Tibial nerve (tissue), 4 donors: ENCODE data around the gene PKNOX2. TPM values are rescaled to one million over a fixed set of nuclear protein-coding genes. Genes with fewer than 3 reads are reported as not detected.

Source experiments
- DNase-seq, 2 donors: peaks; one replicate each; pipeline ENCODE4 v3.0.0-alpha.2; 2019; ENCODE audit warnings: low spot score in 2 of 2
- H3K27ac ChIP-seq, 4 donors: fragments of 200-600 bp; sonication (generic) in 3 of 4; one replicate each; pipeline ENCODE4 v1.5.1; 2017 to 2019; ENCODE audit warnings: mild to moderate bottlenecking in 1 of 4
- H3K27me3 ChIP-seq, 2 donors: fragments of 200-600 bp; sonication (generic) in 1 of 2; one replicate each; pipeline versions ENCODE4 v1.5.1 to v1.6.0; 2017 to 2019
- H3K36me3 ChIP-seq, 3 donors: fragments of 200-600 bp; sonication (generic); one replicate each; pipeline ENCODE4 v1.5.1; 2018 to 2019
- H3K4me1 ChIP-seq, 4 donors: fragments of 200-600 bp; sonication (generic) in 3 of 4; one replicate each; pipeline ENCODE4 v1.5.1; 2017 to 2019
- H3K4me3 ChIP-seq, 4 donors: fragments of 200-600 bp; sonication (generic) in 3 of 4; one replicate each; pipeline ENCODE4 v1.5.1; 2017 to 2019; ENCODE audit warnings: mild to moderate bottlenecking in 1 of 4, moderate library complexity in 1 of 4
- H3K9me3 ChIP-seq, 4 donors: fragments of 200-600 bp; sonication (generic) in 3 of 4; one replicate each; pipeline ENCODE4 v1.5.1; 2017 to 2019
- CTCF ChIP-seq, 5 experiments: fragments of 200-600 bp in 3 of 5; fragments of 450-650 bp in 2 of 5; sonication (generic) in 3 of 5; IDR thresholded peaks; one replicate each; pipeline ENCODE4 v1.5.1; 2016 to 2019; ENCODE audit warnings: antibody characterized with exemption in 5 of 5, mild to moderate bottlenecking in 3 of 5, moderate library complexity in 2 of 5
- EP300 ChIP-seq, 2 donors: sonication (generic); formaldehyde crosslinking; IDR thresholded peaks; one replicate each; pipeline ENCODE4 v1.6.1; 2017; ENCODE audit warnings: antibody characterized with exemption in 2 of 2, mild to moderate bottlenecking in 1 of 2
- POLR2A ChIP-seq, 2 donors: fragments of 450-650 bp; IDR thresholded peaks; one replicate each; pipeline ENCODE4 v1.6.1; 2017; ENCODE audit warnings: antibody characterized with exemption in 2 of 2, mild to moderate bottlenecking in 2 of 2, moderate library complexity in 2 of 2
- WGBS, 2 donors: methylation state at CpG; one replicate each; pipeline ENCODE4 v1.1.5; 2018; 5-methylcytosine and 5-hydroxymethylcytosine counted together
- total RNA-seq, 4 donors: library from RNA; depleted of rRNA; stranded (reverse); fragments of >200 nt; gene quantifications; one replicate each; pipeline ENCODE4 v1.1.0, GENCODE V29; 2016

PKNOX2 gene
- total RNA-seq, 4 donors from 2014 or later, result 5.7 to 7.2 (median 6.4) TPM

GRCh38 chr11:125372088-125372487, 207.5 kb downstream of the PKNOX2 start:
- Histone ChIP-seq H3K4me3 (no peak overlapping the region), H3K4me1 (peaks cover 0 to 10% (median 0%) of the 10 kb centered on the region in 4 donors), H3K9me3 (no peaks in the 10 kb centered on the region), H3K27ac (no peak overlapping the region), H3K27me3 (no peaks in the 10 kb centered on the region), H3K36me3 (peaks cover 0 to 32% (median 0%) of the 10 kb centered on the region in 3 donors)
- no peak for DNase-seq
- TF ChIP-seq EP300 (IDR thresholded peaks at IDR 0.05), result no peak
- TF ChIP-seq CTCF (IDR thresholded peaks at IDR 0.05), result no peak
- no peak for TF ChIP-seq POLR2A (IDR thresholded peaks at IDR 0.05)
- 86 to 88% methylated on average over 14 of the region's 14 CpGs for WGBS, 2 donors

DNA sequence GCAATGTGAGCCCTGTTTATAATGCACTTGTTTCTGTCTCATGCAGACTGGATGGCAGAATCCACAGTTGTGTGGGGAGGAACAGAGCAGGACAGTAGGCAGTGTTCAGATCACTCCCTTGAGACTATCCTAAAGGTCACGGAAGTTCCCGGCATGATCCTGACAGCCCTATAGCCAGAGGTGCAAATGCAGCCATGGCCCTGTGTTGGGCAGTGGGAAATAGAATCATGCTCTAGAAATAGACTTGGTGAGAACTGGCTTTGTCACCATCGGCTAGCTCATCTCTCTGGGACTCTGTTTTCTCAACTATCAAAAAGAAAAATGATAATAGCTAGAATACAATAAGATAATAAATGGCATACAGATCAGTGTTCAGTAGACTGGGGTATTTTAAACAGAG, 208.4 kb downstream of the PKNOX2 start:
- Histone ChIP-seq H3K4me3 (no peak overlapping the region), H3K27me3 (no peaks in the 10 kb centered on the region), H3K9me3 (no peaks in the 10 kb centered on the region), H3K4me1 (peaks cover 0 to 10% (median 0%) of the 10 kb centered on the region in 4 donors), H3K36me3 (peaks cover 0 to 27% (median 0%) of the 10 kb centered on the region in 3 donors), H3K27ac (no peak overlapping the region)
- 70 to 72% methylated on average over 3 of the region's 3 CpGs for WGBS, 2 donors
- no peak for DNase-seq
- TF ChIP-seq POLR2A (IDR thresholded peaks at IDR 0.05), result no peak
- no peak for TF ChIP-seq CTCF (IDR thresholded peaks at IDR 0.05)
- no peak for TF ChIP-seq EP300 (IDR thresholded peaks at IDR 0.05)

DNA sequence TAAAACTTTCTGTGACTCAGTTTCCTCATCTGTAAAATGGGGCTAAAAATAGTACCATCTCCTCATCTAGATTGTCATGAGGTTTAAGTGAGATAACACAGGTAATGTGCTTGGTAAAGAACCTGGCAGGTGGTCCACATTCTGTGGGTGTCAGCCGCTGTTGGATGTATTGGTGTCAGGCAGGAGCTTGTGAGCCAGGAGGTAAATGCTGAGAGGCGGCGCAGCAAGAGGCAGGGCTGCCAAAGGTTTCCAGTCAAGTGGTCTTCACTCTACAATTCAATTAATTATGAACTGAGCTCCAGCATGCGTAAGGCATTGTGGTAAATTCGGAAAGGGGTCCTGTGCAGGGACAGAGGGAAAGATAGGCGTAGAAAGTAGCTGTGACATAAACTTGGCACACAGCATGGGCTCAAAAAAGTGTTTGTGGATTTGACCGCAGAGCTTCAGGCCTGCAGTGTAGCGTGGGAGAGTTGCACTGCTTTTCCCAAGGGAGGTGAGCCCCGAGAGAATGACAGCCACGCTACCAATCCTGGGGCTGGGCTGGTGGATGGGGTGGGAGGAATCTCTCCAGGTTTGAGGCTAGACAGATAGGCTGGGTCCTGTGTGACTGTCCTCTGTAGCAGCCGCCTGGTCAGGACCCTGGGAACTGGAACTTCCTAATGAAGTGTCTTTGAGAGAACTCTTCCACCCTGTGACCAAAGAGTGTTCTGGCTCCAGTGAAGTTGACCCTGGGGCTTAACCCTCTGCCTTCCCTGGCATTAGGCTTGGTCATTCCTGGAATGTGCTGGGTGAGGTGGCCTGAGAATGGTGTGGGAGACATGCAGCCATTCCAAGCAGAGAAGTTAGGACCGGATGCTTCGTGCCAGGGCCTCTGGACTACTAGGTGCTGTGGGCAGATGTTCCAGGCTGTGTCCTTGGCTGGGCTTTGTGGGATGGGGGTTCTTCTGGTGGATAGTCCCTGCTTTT, 209.2 kb downstream of the PKNOX2 start:
- H3K27me3 ChIP-seq, result no peaks in the 10 kb centered on the region
- no peak overlapping the region for H3K4me3 ChIP-seq
- no peaks in the 10 kb centered on the region for H3K9me3 ChIP-seq
- H3K36me3 ChIP-seq, result peaks cover 0 to 20% (median 0%) of the 10 kb centered on the region in 3 donors
- no peak for DNase-seq
- H3K27ac ChIP-seq, result no peak overlapping the region
- WGBS, 2 donors, result 74 to 81% methylated on average over 13 of the region's 13 CpGs
- no peak for TF ChIP-seq CTCF (IDR thresholded peaks at IDR 0.05)
- no peak for TF ChIP-seq EP300 (IDR thresholded peaks at IDR 0.05)
- TF ChIP-seq POLR2A (IDR thresholded peaks at IDR 0.05), result no peak
- peaks cover 0 to 10% (median 0%) of the 10 kb centered on the region in 4 donors for H3K4me1 ChIP-seq

GRCh38 chr11:125374398-125374797, 209.8 kb downstream of the PKNOX2 start:
- DNase-seq, result no peak
- Histone ChIP-seq H3K4me3 (no peak overlapping the region), H3K27ac (no peak overlapping the region), H3K9me3 (no peaks in the 10 kb centered on the region), H3K36me3 (peaks cover 0 to 14% (median 0%) of the 10 kb centered on the region in 3 donors), H3K27me3 (no peaks in the 10 kb centered on the region), H3K4me1 (peaks cover 0 to 10% (median 0%) of the 10 kb centered on the region in 4 donors)
- TF ChIP-seq CTCF (IDR thresholded peaks at IDR 0.05), result no peak
- no peak for TF ChIP-seq EP300 (IDR thresholded peaks at IDR 0.05)
- TF ChIP-seq POLR2A (IDR thresholded peaks at IDR 0.05), result no peak
- WGBS, 2 donors, result 92 to 94% methylated on average over 3 to 4 of the region's 4 CpGs

GRCh38 chr11:125375146-125375545, 210.6 kb downstream of the PKNOX2 start:
- Histone ChIP-seq H3K4me1 (peaks cover 0 to 10% (median 0%) of the 10 kb centered on the region in 4 donors), H3K27ac (no peak overlapping the region), H3K27me3 (no peaks in the 10 kb centered on the region), H3K9me3 (no peaks in the 10 kb centered on the region), H3K36me3 (peaks cover 0 to 9% (median 0%) of the 10 kb centered on the region in 3 donors), H3K4me3 (no peak overlapping the region)
- WGBS, 2 donors, result 67 to 72% methylated on average over 6 of the region's 6 CpGs
- TF ChIP-seq EP300 (IDR thresholded peaks at IDR 0.05) (no peak), POLR2A (IDR thresholded peaks at IDR 0.05) (no peak), CTCF (IDR thresholded peaks at IDR 0.05) (no peak)
- no peak for DNase-seq
